NCI-H2081 treated with DMSO at 0.1 percent for 48 hours (cell line): ENCODE data around the gene WBP1.
"Not testable (repeated sequence)": the region's sequence is repeated elsewhere in the genome, so short reads cannot be mapped to it uniquely, and the experiment has no call there.

Experiments used
- DNase-seq: peaks from one replicate; lab custom pipeline; 2025; lab: John Stamatoyannopoulos, UW

Gene WBP1

GRCh38 chr2:74427551-74427950, 30.7 kb upstream of the WBP1 start:
- no peak for DNase-seq

- DNase-seq: no peak
These were observed 29.6 kb upstream of the WBP1 start for GRCh38 chr2:74428675-74429074.

GRCh38 chr2:74429487-74430451, 28.5 kb upstream of the WBP1 start:
- DNase-seq: no peak

GRCh38 chr2:74430502-74430901, 27.7 kb upstream of the WBP1 start:
- no peak for DNase-seq

GRCh38 chr2:74436111-74436805, 22.0 kb upstream of the WBP1 start:
- no peak for DNase-seq

GRCh38 chr2:74436848-74437695, 21.2 kb upstream of the WBP1 start:
- DNase-seq: no peak

GRCh38 chr2:74438248-74438647, 20.0 kb upstream of the WBP1 start:
- no peak for DNase-seq

GRCh38 chr2:74439373-74439772, 18.9 kb upstream of the WBP1 start:
- no peak for DNase-seq

GRCh38 chr2:74439803-74440377, 18.3 kb upstream of the WBP1 start:
- no peak for DNase-seq

- DNase-seq: no peak
These were observed 17.7 kb upstream of the WBP1 start for GRCh38 chr2:74440378-74441169.

- no peak for DNase-seq
These were observed 17.0 kb upstream of the WBP1 start for GRCh38 chr2:74441170-74441689.

GRCh38 chr2:74441690-74442482, 16.4 kb upstream of the WBP1 start, which contains the start of gene RTKN:
Gene RTKN (minus strand): TSS chr2:74441937. CDS start chr2:74441816, 121 bp downstream.
- DNase-seq: no peak

GRCh38 chr2:74442483-74443297, 15.5 kb upstream of the WBP1 start:
- DNase-seq: not testable (repeated sequence)

GRCh38 chr2:74444498-74445318, 13.5 kb upstream of the WBP1 start:
- DNase-seq: no peak

GRCh38 chr2:74447230-74447999, 10.8 kb upstream of the WBP1 start:
- DNase-seq: no peak

GRCh38 chr2:74448771-74449170, 9.5 kb upstream of the WBP1 start:
- DNase-seq: no peak

GRCh38 chr2:74450570-74451190, 7.6 kb upstream of the WBP1 start:
- DNase-seq: no peak
